ENCODE results near the gene JUND. TPM values are rescaled to one million over a fixed set of nuclear protein-coding genes. Genes with fewer than 3 reads are reported as not detected.

Gene JUND
- total and polyA plus RNA-seq, 2 of the 8 experiments (the other 6 are each of a cell fraction or from before 2014, with no cell fraction given) = 54.0 to 77.5 TPM

DNA sequence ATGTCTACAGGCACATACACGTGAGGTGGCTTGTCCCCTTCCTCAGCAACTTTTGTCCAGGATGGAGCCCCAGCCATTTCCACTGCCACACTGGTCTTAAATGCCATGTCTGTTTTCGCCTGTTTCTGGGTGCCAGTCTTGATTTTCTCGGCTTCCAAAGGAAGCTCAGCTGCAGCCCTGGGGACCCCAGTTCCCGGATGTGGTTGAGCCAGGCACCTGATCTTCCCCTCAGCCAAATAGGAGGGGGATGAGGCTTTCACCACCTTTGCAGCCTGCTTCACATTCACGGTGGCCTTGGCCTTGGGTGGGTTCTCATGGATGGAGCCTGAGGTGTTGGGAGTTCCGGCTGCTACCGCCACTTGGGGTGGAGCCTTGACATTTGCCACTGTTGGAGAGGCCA is 15.8 kb downstream of the JUND start (continued):
- TF ChIP-seq SP2 (IDR thresholded peaks at IDR 0.05; ENCODE audit: low read length) = no peak

All from H1 (cell line).